H1 (cell line): Measurements from ENCODE around the gene RNF214. TPM values are rescaled to one million over a fixed set of nuclear protein-coding genes. Genes with fewer than 3 reads are reported as not detected.

Experiments used
- CTCF ChIA-PET: fragments of 300-600 bp; sonication (Branson Sonifier 250); formaldehyde crosslinking; loops from one replicate; lab custom pipeline; 2021; ENCODE audit not compliant: partially characterized antibody; lab: Charles Lee
- POLR2A ChIA-PET: fragments of 300-600 bp; sonication (Branson Sonifier 250); formaldehyde crosslinking; loops from one replicate; lab custom pipeline; 2021; ENCODE audit warnings: inconsistent platforms; ENCODE audit not compliant: partially characterized antibody; lab: Charles Lee
- DNase-seq, 2 experiments: peaks; one replicate each; pipeline versions ENCODE4 v3.0.0 to v3.0.0-alpha.2; 2010 to 2022; ENCODE audit warnings: low spot score in 2 of 2, low read depth in 1 of 2, mixed read lengths in 1 of 2
- FAIRE-seq: peaks from 2 replicates; lab custom pipeline; 2011; peaks lifted over from hg19 to GRCh38; lab: Jason Lieb, UNC
- H2AFZ ChIP-seq: 2 replicates; pipeline ENCODE4 v1.8.1; 2012; ENCODE audit warnings: low read length, inconsistent platforms
- H2AK5ac ChIP-seq: 2 replicates; pipeline ENCODE4 v1.6.1; 2013; ENCODE audit warnings: low read depth, low read length
- H2BK120ac ChIP-seq: replicated peaks from 2 replicates; pipeline ENCODE3; 2013; ENCODE audit warnings: low read depth, low read length, inconsistent platforms
- H2BK12ac ChIP-seq: 2 replicates; pipeline ENCODE4 v1.6.1; 2013; ENCODE audit warnings: low read depth, low read length
- H2BK15ac ChIP-seq: 2 replicates; pipeline ENCODE4 v1.6.1; 2013; ENCODE audit warnings: low read length
- H2BK20ac ChIP-seq: 2 replicates; pipeline ENCODE4 v1.6.1; 2013; ENCODE audit warnings: low read length
- H2BK5ac ChIP-seq: 2 replicates; pipeline ENCODE4 v1.6.1; 2013; ENCODE audit warnings: low read depth, low read length
- H3K14ac ChIP-seq: 2 replicates; pipeline ENCODE4 v1.6.1; 2013; ENCODE audit warnings: inconsistent platforms; ENCODE audit not compliant: insufficient read length
- H3K18ac ChIP-seq: 2 replicates; pipeline ENCODE4 v1.6.1; 2013; ENCODE audit warnings: low read length; ENCODE audit errors: extremely low read depth
- H3K23ac ChIP-seq: 2 replicates; pipeline ENCODE4 v1.6.1; 2013; ENCODE audit warnings: inconsistent platforms; ENCODE audit not compliant: insufficient read length
- H3K23me2 ChIP-seq: 2 replicates; pipeline ENCODE4 v1.6.1; 2013; ENCODE audit warnings: low read depth, low read length
- H3K27ac ChIP-seq: 2 replicates; pipeline ENCODE4 v1.6.1; 2011; ENCODE audit warnings: low read depth, low read length, inconsistent platforms
- H3K27me3 ChIP-seq, 4 experiments: replicated peaks in 1 of 4; 1 replicate in 1 of 4; 2 replicates in 3 of 4; pipeline versions ENCODE4 v1.6.1 to v1.8.1; 2011 to 2013; ENCODE audit warnings: low read length in 3 of 4, mild to moderate bottlenecking in 3 of 4, inconsistent platforms in 2 of 4, mixed read lengths in 2 of 4, moderate library complexity in 1 of 4; ENCODE audit not compliant: control insufficient read depth in 3 of 4, insufficient read depth in 3 of 4; ENCODE audit errors: extremely low read depth in 1 of 4
- H3K36me3 ChIP-seq, 4 experiments: 2 replicates each; pipeline versions ENCODE4 v1.6.1 to v1.8.1; 2011 to 2013; ENCODE audit warnings: mild to moderate bottlenecking in 4 of 4, low read length in 3 of 4, moderate library complexity in 2 of 4, control low read depth in 1 of 4, inconsistent platforms in 1 of 4; ENCODE audit not compliant: insufficient read depth in 4 of 4, control insufficient read depth in 2 of 4
- H3K4ac ChIP-seq: replicated peaks from 2 replicates; pipeline ENCODE3; 2013; ENCODE audit warnings: low read length, low read depth, mixed read lengths, inconsistent platforms; ENCODE audit not compliant: insufficient read length
- H3K4me1 ChIP-seq, 4 experiments: replicated peaks in 1 of 4; 1 replicate in 1 of 4; 2 replicates in 3 of 4; pipeline versions ENCODE4 v1.6.1 to v1.8.1; 2011 to 2013; ENCODE audit warnings: low read length in 3 of 4, inconsistent platforms in 2 of 4, mixed read lengths in 1 of 4; ENCODE audit not compliant: insufficient read depth in 4 of 4, control insufficient read depth in 3 of 4
- H3K4me2 ChIP-seq, 2 experiments: 2 replicates each; pipeline versions ENCODE4 v1.6.1 to v1.8.1; 2011 to 2013; ENCODE audit warnings: low read depth in 2 of 2, low read length in 2 of 2, control low read depth in 1 of 2, inconsistent platforms in 1 of 2, mild to moderate bottlenecking in 1 of 2; ENCODE audit not compliant: insufficient read depth in 1 of 2
- H3K4me3 ChIP-seq, 4 experiments: fragments of 200-600, 300-600 bp in 1 of 4; sonication (generic), shearing (Covaris generic), sonication (Bioruptor Twin) in 1 of 4; 2 replicates each; pipeline versions ENCODE4 v1.5.1 to v1.8.1; 2011 to 2016; ENCODE audit warnings: low read length in 4 of 4, low read depth in 3 of 4, control low read depth in 2 of 4, inconsistent platforms in 2 of 4, mild to moderate bottlenecking in 2 of 4, mixed read lengths in 1 of 4, moderate library complexity in 1 of 4; ENCODE audit not compliant: insufficient read depth in 2 of 4; ENCODE audit errors: extremely low read depth in 1 of 4
- H3K56ac ChIP-seq: replicated peaks from 2 replicates; pipeline ENCODE3; 2013; ENCODE audit warnings: low read depth, mild to moderate bottlenecking, mixed read lengths, low read length, inconsistent platforms; ENCODE audit not compliant: insufficient read length
- H3K79me1 ChIP-seq: 2 replicates; pipeline ENCODE4 v1.6.1; 2013; ENCODE audit warnings: low read depth, low read length, control low read depth
- H3K79me2 ChIP-seq, 2 experiments: 2 replicates each; pipeline versions ENCODE4 v1.6.1 to v1.8.1; 2012 to 2013; ENCODE audit warnings: low read length in 2 of 2, mild to moderate bottlenecking in 2 of 2, inconsistent platforms in 1 of 2; ENCODE audit not compliant: insufficient read depth in 2 of 2, control insufficient read depth in 1 of 2
- H3K9ac ChIP-seq, 4 experiments: replicated peaks in 1 of 4; 1 replicate in 1 of 4; 2 replicates in 3 of 4; pipeline versions ENCODE4 v1.6.1 to v1.8.1; 2011 to 2013; ENCODE audit warnings: low read depth in 3 of 4, low read length in 3 of 4, control low read depth in 2 of 4, mild to moderate bottlenecking in 2 of 4, moderate library complexity in 2 of 4, inconsistent platforms in 1 of 4; ENCODE audit errors: extremely low read depth in 1 of 4
- H3K9me3 ChIP-seq, 2 experiments: 2 replicates each; pipeline versions ENCODE4 v1.6.1 to v1.8.1; 2012 to 2013; ENCODE audit warnings: mild to moderate bottlenecking in 2 of 2, moderate library complexity in 2 of 2, control low read depth in 1 of 2, inconsistent platforms in 1 of 2, low read depth in 1 of 2, low read length in 1 of 2, mixed read lengths in 1 of 2; ENCODE audit not compliant: insufficient read depth in 2 of 2
- H4K20me1 ChIP-seq, 2 experiments: replicated peaks in 1 of 2; 2 replicates each; pipeline versions ENCODE3 to v1.8.1; 2011 to 2013; ENCODE audit warnings: inconsistent platforms in 2 of 2, low read length in 2 of 2, mild to moderate bottlenecking in 1 of 2; ENCODE audit not compliant: insufficient read depth in 2 of 2, control insufficient read depth in 1 of 2
- H4K5ac ChIP-seq: 2 replicates; pipeline ENCODE4 v1.6.1; 2013; ENCODE audit warnings: low read length, low read depth, mixed read lengths, inconsistent platforms; ENCODE audit not compliant: insufficient read length
- H4K8ac ChIP-seq: 2 replicates; pipeline ENCODE4 v1.8.0; 2013; ENCODE audit warnings: mild to moderate bottlenecking, moderate library complexity, low read length, inconsistent platforms; ENCODE audit not compliant: insufficient read depth; ENCODE audit errors: extremely low read depth
- H4K91ac ChIP-seq: replicated peaks from 2 replicates; pipeline ENCODE3; 2013; ENCODE audit warnings: low read length, mixed read lengths, inconsistent platforms; ENCODE audit not compliant: insufficient read length
- BACH1 ChIP-seq: IDR thresholded peaks from 2 replicates; pipeline ENCODE4 v1.6.1; 2012; ENCODE audit warnings: low read length, improper control_type of control experiment
- CEBPB ChIP-seq: IDR thresholded peaks from 2 replicates; pipeline ENCODE4 v1.6.1; 2012; ENCODE audit warnings: low read depth, low read length
- CHD1 ChIP-seq: IDR thresholded peaks from 2 replicates; pipeline ENCODE4 v1.6.1; 2012; ENCODE audit warnings: low read depth, low read length, improper control_type of control experiment
- CHD2 ChIP-seq: IDR thresholded peaks from 2 replicates; pipeline ENCODE4 v1.6.1; 2012; ENCODE audit warnings: low read length, improper control_type of control experiment
- GABPA ChIP-seq: IDR thresholded peaks from 2 replicates; pipeline ENCODE4 v1.6.1; 2011; ENCODE audit warnings: mild to moderate bottlenecking, low read length, moderate library complexity, borderline replicate concordance; ENCODE audit not compliant: insufficient read depth
- SIRT6 ChIP-seq: IDR thresholded peaks from one replicate; pipeline ENCODE4 v1.7.1; 2012; ENCODE audit warnings: low read length, inconsistent platforms
- SP4 ChIP-seq: IDR thresholded peaks from 2 replicates; pipeline ENCODE4 v1.6.1; 2012; ENCODE audit warnings: low read length, inconsistent platforms
- TCF12 ChIP-seq: IDR thresholded peaks from 2 replicates; pipeline ENCODE4 v1.6.1; 2011; ENCODE audit warnings: low read depth, mild to moderate bottlenecking, low read length
- WGBS, 2 experiments: shearing (Covaris generic) in 1 of 2; methylation state at CpG; one replicate each; pipeline versions ENCODE4 v1.1.6 to v1.1.7; 2013 to 2015; ENCODE audit warnings: low lambda C conversion rate in 2 of 2, mixed read lengths in 2 of 2, inconsistent platforms in 1 of 2, low coverage in 1 of 2, missing lambda C conversion rate in 1 of 2; ENCODE audit not compliant: insufficient replicate concordance in 2 of 2, insufficient coverage in 1 of 2, insufficient read length in 1 of 2; ENCODE audit errors: extremely low coverage in 1 of 2, missing lambda C conversion rate in 1 of 2; 5-methylcytosine and 5-hydroxymethylcytosine counted together
- polyA plus RNA-seq, 7 experiments: library from polyadenylated mRNA; depleted of rRNA in 3 of 7; stranded (reverse) in 5 of 7; unstranded in 2 of 7; fragments of >200 nt in 5 of 7; fragments of 200-250 nt in 2 of 7; gene quantifications; 1 replicate in 5 of 7; 2 replicates in 1 of 7; 4 replicates in 1 of 7; pipeline versions ENCODE4 v1.2.1 to v1.2.3, GENCODE V29; 2011 to 2013; ENCODE audit warnings: missing spikeins in 2 of 7, mixed read lengths in 2 of 7
- total RNA-seq: library from RNA; stranded (reverse); fragmentation: NEBNext Ultra II Directional; extraction: Animal tissue kit (Norgen Biotek cat#: 25700); gene quantifications from 2 replicates; pipeline ENCODE4 v1.2.1, GENCODE V29; 2021

RNF214 gene
- total and polyA plus RNA-seq, 2 of the 8 experiments (the other 6 are each of a cell fraction or from before 2014, with no cell fraction given), result 34.9 to 35.6 TPM

- ChIA-PET CTCF (interaction anchor here (0.6 kb wide), 1 partner anchor 157 kb away, joined by 3 read pairs; no protein-coding TSS in a partner anchor), POLR2A (no interaction called here)
- no peak for DNase-seq
- Histone ChIP-seq H2BK120ac (no peak overlapping the region), H3K9ac (no peak overlapping the region), H4K20me1 (no peaks in the 10 kb centered on the region), H3K27me3 (no peaks in the 10 kb centered on the region), H3K56ac (no peak overlapping the region), H3K14ac (no peak overlapping the region), H4K8ac (no peak overlapping the region), H2AFZ (no peak overlapping the region), H3K23me2 (no peaks in the 10 kb centered on the region), H3K4ac (no peak overlapping the region), H3K18ac (no peak overlapping the region), H3K9me3 (no peaks in the 10 kb centered on the region), H3K4me1 (peaks cover 0 to under 1% (median under 1%) of the 10 kb centered on the region in 4 experiments; a peak in 2 of 7 replicates), H2BK5ac (no peak overlapping the region), H3K79me1 (no peaks in the 10 kb centered on the region), H3K4me2 (no peak overlapping the region), H2BK15ac (no peak overlapping the region), H4K5ac (no peak overlapping the region), H2BK12ac (no peak overlapping the region), H3K23ac (no peak overlapping the region), H2AK5ac (no peak overlapping the region), H4K91ac (no peak overlapping the region), H3K4me3 (no peak overlapping the region), H3K79me2 (peaks cover 0 to 20% of the 10 kb centered on the region in 2 experiments; a peak in 2 of 4 replicates), H3K36me3 (peaks cover 0 to 30% (median 10%) of the 10 kb centered on the region in 4 experiments; a peak in 6 of 8 replicates), H3K27ac (no peak overlapping the region), H2BK20ac (no peak overlapping the region)
- 97% methylated on average over 5 of the region's 5 CpGs; no CpG with 5 or more reads in 1 of the 2 experiments for WGBS, 2 experiments
- FAIRE-seq, result no peak
- TF ChIP-seq GABPA (no peak), CHD2 (no peak), CHD1 (no peak), BACH1 (no peak), CEBPB (no peak), SP4 (no peak), SIRT6 (no peak), TCF12 (no peak)
- TF ChIP-seq, all 59 proteins: peak for 0
These were observed 5.8 kb downstream of the RNF214 start for GRCh38 chr11:117238221-117238620.
